CD14-positive monocyte (primary cell): ENCODE measurements around the gene RFX2. TPM values are rescaled to one million over a fixed set of nuclear protein-coding genes. Genes with fewer than 3 reads are reported as not detected.

Source experiments
- DNase-seq, 3 donors: peaks; one replicate each; pipeline ENCODE4 v3.0.0-alpha.2; 2011 to 2022
- H2AFZ ChIP-seq: 2 replicates; pipeline ENCODE4 v1.6.0; 2012; ENCODE audit warnings: mild to moderate bottlenecking, low read depth, low read length, inconsistent platforms; ENCODE audit not compliant: insufficient read depth, poor library complexity, severe bottlenecking
- H3K27ac ChIP-seq, 2 donors: 1 replicate in 1 of 2; 2 replicates in 1 of 2; pipeline ENCODE4 v1.5.1; 2012 to 2013; ENCODE audit warnings: low read length in 2 of 2, control low read depth in 1 of 2, inconsistent platforms in 1 of 2, low read depth in 1 of 2, mild to moderate bottlenecking in 1 of 2
- H3K27me3 ChIP-seq, 2 donors: one replicate each; pipeline versions ENCODE4 v1.6.0 to v1.6.1; 2011 to 2013; ENCODE audit warnings: low read length in 2 of 2; ENCODE audit not compliant: control insufficient read depth in 2 of 2, insufficient read depth in 2 of 2
- H3K36me3 ChIP-seq, 2 donors: replicated peaks in 1 of 2; 1 replicate in 1 of 2; 2 replicates in 1 of 2; pipeline versions ENCODE4 v1.5.1 to v1.6.1; 2012 to 2013; ENCODE audit warnings: low read length in 2 of 2, control low read depth in 1 of 2, inconsistent platforms in 1 of 2, mild to moderate bottlenecking in 1 of 2; ENCODE audit not compliant: insufficient read depth in 2 of 2, control insufficient read depth in 1 of 2
- H3K4me1 ChIP-seq, 2 donors: 1 replicate in 1 of 2; 2 replicates in 1 of 2; pipeline versions ENCODE4 v1.5.1 to v1.6.1; 2012 to 2013; ENCODE audit warnings: low read length in 2 of 2, control low read depth in 1 of 2, inconsistent platforms in 1 of 2, mild to moderate bottlenecking in 1 of 2, moderate library complexity in 1 of 2; ENCODE audit not compliant: insufficient read depth in 2 of 2, control insufficient read depth in 1 of 2
- H3K4me2 ChIP-seq: replicated peaks from 2 replicates; pipeline ENCODE3; 2012; ENCODE audit warnings: low read length, moderate library complexity, mild to moderate bottlenecking; ENCODE audit not compliant: poor library complexity, severe bottlenecking; ENCODE audit errors: extremely low read depth
- H3K4me3 ChIP-seq, 3 experiments: fragments of 200-600 bp in 1 of 3; sonication (generic) in 1 of 3; replicated peaks in 1 of 3; 1 replicate in 2 of 3; 2 replicates in 1 of 3; pipeline ENCODE4 v1.5.1; 2011 to 2013; ENCODE audit warnings: low read length in 3 of 3, mild to moderate bottlenecking in 3 of 3, control low read depth in 2 of 3, low read depth in 2 of 3, inconsistent platforms in 1 of 3, moderate library complexity in 1 of 3
- H3K79me2 ChIP-seq: 2 replicates; pipeline ENCODE4 v1.6.0; 2012; ENCODE audit warnings: mild to moderate bottlenecking, control low read depth, inconsistent platforms, low read length, moderate library complexity; ENCODE audit not compliant: insufficient read depth
- H3K9ac ChIP-seq: 2 replicates; pipeline ENCODE4 v1.6.0; 2017; ENCODE audit warnings: low read length, mild to moderate bottlenecking; ENCODE audit not compliant: insufficient read depth, poor library complexity, severe bottlenecking
- H3K9me3 ChIP-seq, 2 donors: replicated peaks in 1 of 2; 1 replicate in 1 of 2; 2 replicates in 1 of 2; pipeline versions ENCODE4 v1.5.1 to v1.6.1; 2012 to 2013; ENCODE audit warnings: low read length in 2 of 2, control low read depth in 1 of 2; ENCODE audit not compliant: control insufficient read depth in 1 of 2, insufficient read depth in 1 of 2
- H4K20me1 ChIP-seq: 2 replicates; pipeline ENCODE4 v1.6.0; 2012; ENCODE audit warnings: mild to moderate bottlenecking, low read length, control low read depth, moderate library complexity; ENCODE audit not compliant: insufficient read depth
- H3K27ac Mint-ChIP-seq, 7 donors: one replicate each; pipeline ENCODE4 v1.8.0; 2020; ENCODE audit warnings: mild to moderate bottlenecking in 7 of 7, mixed read lengths in 7 of 7, moderate library complexity in 6 of 7, inconsistent platforms in 2 of 7
- H3K27me3 Mint-ChIP-seq, 3 donors: one replicate each; pipeline ENCODE4 v1.8.0; 2021 to 2022; ENCODE audit warnings: low read depth in 3 of 3, mild to moderate bottlenecking in 3 of 3, mixed read lengths in 3 of 3, moderate library complexity in 3 of 3, inconsistent platforms in 1 of 3
- H3K36me3 Mint-ChIP-seq, 2 donors: one replicate each; pipeline ENCODE4 v1.8.0; 2020; ENCODE audit warnings: mixed read lengths in 2 of 2, inconsistent platforms in 1 of 2, mild to moderate bottlenecking in 1 of 2
- H3K4me1 Mint-ChIP-seq: one replicate; pipeline ENCODE4 v1.8.0; 2020; ENCODE audit warnings: mild to moderate bottlenecking, mixed read lengths
- H3K4me3 Mint-ChIP-seq, 2 donors: one replicate each; pipeline ENCODE4 v1.8.0; 2020; ENCODE audit warnings: mild to moderate bottlenecking in 2 of 2, mixed read lengths in 2 of 2, moderate library complexity in 1 of 2
- H3K9me3 Mint-ChIP-seq, 7 donors: one replicate each; pipeline ENCODE4 v1.8.0; 2020 to 2022; ENCODE audit warnings: mixed read lengths in 7 of 7, mild to moderate bottlenecking in 6 of 7, moderate library complexity in 6 of 7, inconsistent platforms in 2 of 7
- CTCF ChIP-seq: fragments of 200-600 bp; IDR thresholded peaks from one replicate; pipeline ENCODE4 v1.8.0; 2022; ENCODE audit warnings: antibody characterized with exemption, mild to moderate bottlenecking
- WGBS: methylation state at CpG from one replicate; pipeline ENCODE4 v1.1.5; 2013; ENCODE audit warnings: missing lambda C conversion rate; ENCODE audit not compliant: insufficient coverage; 5-methylcytosine and 5-hydroxymethylcytosine counted together
- intact Hi-C, 2 donors: fragments of 100-400 bp; cut with micrococcal nuclease; formaldehyde crosslinking; loops; one replicate each; pipeline versions ENCODE4 v1.15.0 to v1.15.1; 2023
- polyA plus RNA-seq, 3 donors: library from polyadenylated mRNA; depleted of rRNA in 1 of 3; unstranded in 2 of 3; stranded (reverse) in 1 of 3; fragments of 300-500 nt in 2 of 3; fragments of >200 nt in 1 of 3; fragmentation: Illumina TruSeq in 2 of 3; gene quantifications; 1 replicate in 2 of 3; 2 replicates in 1 of 3; pipeline ENCODE4 v1.2.3, GENCODE V29; 2012 to 2021

The RFX2 gene
- polyA plus RNA-seq, 3 donors: 5.7 to 12.9 (median 8.7) TPM

- WGBS: 100% methylated on average over 1 of the region's 4 CpGs
- Mint-ChIP-seq H3K27me3 (peaks cover 0 to 4% (median 1%) of the 10 kb centered on the region in 3 donors), H3K4me1 (peaks cover 29% of the 10 kb centered on the region), H3K36me3 (peaks cover 10 to 15% of the 10 kb centered on the region in 2 donors), H3K27ac (no peak overlapping the region), H3K9me3 (no peaks in the 10 kb centered on the region), H3K4me3 (no peak overlapping the region)
- H3K27me3 ChIP-seq: no peaks in the 10 kb centered on the region
- no peak overlapping the region for H3K4me3 ChIP-seq
- no peaks in the 10 kb centered on the region for H3K36me3 ChIP-seq
- peaks cover 19 to 25% of the 10 kb centered on the region in 2 donors for H3K4me1 ChIP-seq
- TF ChIP-seq CTCF: no peak
- H3K4me2 ChIP-seq: no peak overlapping the region
- H3K27ac ChIP-seq: no peak overlapping the region
- intact Hi-C loops: no loop called here
- no peak for DNase-seq
- peaks cover 12% of the 10 kb centered on the region for H3K79me2 ChIP-seq
- H2AFZ ChIP-seq: no peak overlapping the region
- no peaks in the 10 kb centered on the region for H3K9me3 ChIP-seq
- no peak overlapping the region for H3K9ac ChIP-seq
- no peaks in the 10 kb centered on the region for H4K20me1 ChIP-seq
These were observed 14.5 kb downstream of the RFX2 start for GRCh38 chr19:6095760-6096159.

- intact Hi-C loops: no loop called here
- TF ChIP-seq CTCF: no peak
- H3K27ac ChIP-seq: no peak overlapping the region
- H3K4me3 Mint-ChIP-seq: peak overlapping the region; percentile 24 to 54
- H4K20me1 ChIP-seq: no peaks in the 10 kb centered on the region
- H3K9ac ChIP-seq: no peak overlapping the region
- no peak overlapping the region for H3K4me3 ChIP-seq
- no peaks in the 10 kb centered on the region for H3K9me3 ChIP-seq
- 73% methylated on average over 29 of the region's 40 CpGs for WGBS
- H3K27me3 ChIP-seq: no peaks in the 10 kb centered on the region
- no peaks in the 10 kb centered on the region for H3K36me3 ChIP-seq
- peaks cover 36% of the 10 kb centered on the region for H3K4me1 Mint-ChIP-seq
- H3K27ac Mint-ChIP-seq: peak overlapping the region in 4 of 7 donors; percentile 2 to 59 (median 29)
- no peaks in the 10 kb centered on the region for H3K9me3 Mint-ChIP-seq
- H2AFZ ChIP-seq: no peak overlapping the region
- peaks cover 0 to 7% (median 1%) of the 10 kb centered on the region in 3 donors for H3K27me3 Mint-ChIP-seq
- no peak overlapping the region for H3K4me2 ChIP-seq
- peaks cover 16 to 24% of the 10 kb centered on the region in 2 donors for H3K4me1 ChIP-seq
- peak; percentile 39 to 70 (median 47) for DNase-seq
- H3K79me2 ChIP-seq: peaks cover 21% of the 10 kb centered on the region
- peaks cover 3 to 14% of the 10 kb centered on the region in 2 donors for H3K36me3 Mint-ChIP-seq
These were observed 17.7 kb downstream of the RFX2 start for GRCh38 chr19:6092329-6093286.
